Measurements from ENCODE around the gene MAP2K2. TPM values are rescaled to one million over a fixed set of nuclear protein-coding genes. Genes with fewer than 3 reads are reported as not detected.
A peak's percentile ranks its signal among the peaks of the same experiment; 100 is the strongest.
"Not testable (repeated sequence)": the region's sequence is repeated elsewhere in the genome, so short reads cannot be mapped to it uniquely, and the experiment has no call there.

Gene MAP2K2
- total and polyA plus RNA-seq, 3 experiments from 2014 or later, result 122 to 164 (median 161) TPM

DNA sequence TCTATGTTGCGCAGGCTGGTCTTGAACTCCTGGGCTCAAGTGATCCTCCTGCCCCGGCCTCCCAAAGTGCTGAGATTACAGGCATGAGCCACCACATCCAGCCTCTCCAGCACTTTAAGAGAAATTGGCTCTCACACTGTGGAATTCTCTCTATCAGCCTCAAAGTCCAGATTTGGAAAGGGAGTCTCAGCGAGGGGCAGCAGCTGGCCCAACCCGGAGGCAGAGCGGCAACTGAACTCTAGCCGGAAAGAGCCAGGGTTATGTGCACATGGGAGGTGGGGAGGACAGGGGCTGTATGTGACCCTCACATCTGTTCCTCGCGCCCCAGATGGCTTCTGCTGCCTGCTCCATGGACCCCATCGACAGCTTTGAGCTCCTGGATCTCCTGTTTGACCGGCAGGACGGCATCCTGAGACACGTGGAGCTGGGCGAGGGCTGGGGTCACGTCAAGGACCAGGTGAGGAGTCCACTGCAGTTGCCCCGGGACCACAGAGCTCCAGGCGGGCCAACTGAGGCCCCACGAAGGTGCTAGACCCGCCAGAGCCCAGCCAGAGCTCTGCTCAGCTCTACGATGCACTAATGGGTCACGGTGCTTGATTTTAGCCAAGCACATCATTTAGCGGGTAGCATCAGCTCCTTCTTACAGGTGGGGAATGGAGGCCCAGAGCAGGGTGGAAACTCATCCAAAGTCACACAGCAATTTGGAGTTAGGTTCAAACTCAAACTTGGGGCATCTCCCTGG lies 30.8 kb upstream of the MAP2K2 start:
- Mint-ChIP-seq H3K4me1 (peaks cover 5 to 7% (median 5%) of the 10 kb centered on the region in 3 donors), H3K36me3 (peaks cover 0 to 2% (median 0%) of the 10 kb centered on the region in 3 donors), H3K27ac (no peak overlapping the region), H3K9me3 (no peaks in the 10 kb centered on the region), H3K4me3 (no peak overlapping the region), H3K27me3 (peaks cover 2 to 6% of the 10 kb centered on the region in 2 donors)
- Histone ChIP-seq H3K4me1 (ENCODE audit: insufficient read depth, low read length) (no peaks in the 10 kb centered on the region), H3K4me3 (ENCODE audit: low read length) (no peak overlapping the region), H3K27me3 (ENCODE audit: insufficient read depth, low read length, poor library complexity, severe bottlenecking) (no peaks in the 10 kb centered on the region), H3K9me3 (ENCODE audit: low read length) (no peaks in the 10 kb centered on the region), H3K27ac (ENCODE audit: low read depth, low read length) (no peak overlapping the region), H3K36me3 (ENCODE audit: insufficient read depth, low read length) (no peaks in the 10 kb centered on the region)
- ChIA-PET POLR2A (no interaction called here), CTCF (interaction anchor here (2.3 kb wide), 1 partner anchor 14 kb away, joined by 13 read pairs; no protein-coding TSS in a partner anchor)
- DNase-seq, result no peak

DNA sequence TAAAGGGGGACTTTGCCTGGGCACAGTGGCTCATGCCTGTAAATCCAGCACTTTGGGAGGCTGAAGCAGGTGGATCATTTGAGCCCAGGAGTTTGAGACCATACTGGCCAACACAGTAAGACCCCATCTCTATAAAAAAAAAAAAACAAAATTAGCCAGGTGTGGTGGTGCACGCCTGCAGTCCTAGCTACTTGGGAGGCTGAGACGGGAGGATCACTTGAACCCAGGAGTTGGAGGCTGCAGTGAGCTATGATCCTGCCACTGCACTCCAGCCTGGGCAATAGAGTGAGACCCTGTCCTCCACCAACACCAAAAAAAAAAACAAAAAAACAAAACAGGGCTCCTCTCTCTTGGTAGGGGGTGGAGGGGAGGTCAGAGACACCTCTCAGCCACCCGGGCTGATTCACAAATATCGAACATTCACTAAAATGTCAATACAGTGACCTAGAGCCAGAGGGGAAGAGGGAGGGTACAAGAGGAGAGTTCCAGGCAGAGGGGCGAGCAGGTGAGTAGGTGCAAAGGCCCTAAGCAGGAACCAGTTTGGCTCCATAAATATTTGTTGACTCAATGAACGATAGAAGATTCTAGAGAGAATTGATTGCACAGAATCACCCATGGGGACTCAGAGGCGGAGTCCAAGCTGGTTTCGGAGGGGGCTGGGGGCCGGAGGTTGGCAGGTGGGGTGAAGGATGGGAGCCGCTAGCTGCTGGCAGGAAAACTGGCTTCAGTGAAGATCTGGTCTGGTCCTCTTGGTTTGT lies 28.5 kb upstream of the MAP2K2 start:
- H3K27ac Mint-ChIP-seq, result no peak overlapping the region
- ChIA-PET POLR2A (no interaction called here), CTCF (interaction anchor here (2.3 kb wide), 1 partner anchor 12 kb away, joined by 13 read pairs; no protein-coding TSS in a partner anchor)
- Histone ChIP-seq H3K4me3 (ENCODE audit: low read length) (no peak overlapping the region), H3K27me3 (ENCODE audit: insufficient read depth, low read length, poor library complexity, severe bottlenecking) (no peaks in the 10 kb centered on the region), H3K4me1 (ENCODE audit: insufficient read depth, low read length) (no peaks in the 10 kb centered on the region), H3K27ac (ENCODE audit: low read depth, low read length) (no peak overlapping the region), H3K9me3 (ENCODE audit: low read length) (no peaks in the 10 kb centered on the region), H3K36me3 (ENCODE audit: insufficient read depth, low read length) (no peaks in the 10 kb centered on the region)
- peaks cover 2 to 11% of the 10 kb centered on the region in 2 donors for H3K27me3 Mint-ChIP-seq
- no peaks in the 10 kb centered on the region for H3K9me3 Mint-ChIP-seq
- H3K36me3 Mint-ChIP-seq, result peaks cover 0 to 2% (median 0%) of the 10 kb centered on the region in 3 donors
- no peak overlapping the region for H3K4me3 Mint-ChIP-seq
- no peak for DNase-seq
- peaks cover 5 to 7% (median 5%) of the 10 kb centered on the region in 3 donors for H3K4me1 Mint-ChIP-seq

DNA sequence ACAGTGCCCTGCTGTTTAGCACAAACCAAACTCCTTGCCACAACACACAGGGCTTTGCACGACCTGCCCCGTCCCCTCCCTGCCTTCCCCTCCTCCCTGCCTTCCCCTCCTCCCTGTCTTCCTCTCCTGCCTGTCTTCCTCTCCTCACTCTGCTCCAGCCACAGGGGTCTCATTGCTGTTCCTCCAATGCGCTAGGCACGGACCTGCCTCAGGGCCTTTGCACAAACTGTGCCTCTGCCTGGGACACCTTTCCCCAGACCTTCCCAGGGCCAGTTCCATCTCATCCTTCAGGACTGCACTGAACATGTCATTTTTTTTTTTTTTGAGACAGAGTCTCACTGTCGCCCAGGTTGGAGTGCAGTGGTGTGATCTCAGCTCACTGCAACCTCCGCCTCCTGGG lies 27.7 kb upstream of the MAP2K2 start:
- DNase-seq, result no peak
- Histone ChIP-seq H3K36me3 (ENCODE audit: insufficient read depth, low read length) (no peaks in the 10 kb centered on the region), H3K4me1 (ENCODE audit: insufficient read depth, low read length) (no peaks in the 10 kb centered on the region), H3K4me3 (ENCODE audit: low read length) (no peak overlapping the region), H3K27ac (ENCODE audit: low read depth, low read length) (no peak overlapping the region), H3K9me3 (ENCODE audit: low read length) (no peaks in the 10 kb centered on the region), H3K27me3 (ENCODE audit: insufficient read depth, low read length, poor library complexity, severe bottlenecking) (no peaks in the 10 kb centered on the region)
- POLR2A ChIA-PET, result no interaction called here
- CTCF ChIA-PET, result no interaction called here
- no peak overlapping the region for H3K27ac Mint-ChIP-seq
- H3K4me3 Mint-ChIP-seq, result no peak overlapping the region
- no peaks in the 10 kb centered on the region for H3K9me3 Mint-ChIP-seq
- H3K4me1 Mint-ChIP-seq, result peaks cover 5 to 7% (median 5%) of the 10 kb centered on the region in 3 donors
- H3K36me3 Mint-ChIP-seq, result peaks cover 0 to 2% (median 0%) of the 10 kb centered on the region in 3 donors
- peaks cover 3 to 14% of the 10 kb centered on the region in 2 donors for H3K27me3 Mint-ChIP-seq

DNA sequence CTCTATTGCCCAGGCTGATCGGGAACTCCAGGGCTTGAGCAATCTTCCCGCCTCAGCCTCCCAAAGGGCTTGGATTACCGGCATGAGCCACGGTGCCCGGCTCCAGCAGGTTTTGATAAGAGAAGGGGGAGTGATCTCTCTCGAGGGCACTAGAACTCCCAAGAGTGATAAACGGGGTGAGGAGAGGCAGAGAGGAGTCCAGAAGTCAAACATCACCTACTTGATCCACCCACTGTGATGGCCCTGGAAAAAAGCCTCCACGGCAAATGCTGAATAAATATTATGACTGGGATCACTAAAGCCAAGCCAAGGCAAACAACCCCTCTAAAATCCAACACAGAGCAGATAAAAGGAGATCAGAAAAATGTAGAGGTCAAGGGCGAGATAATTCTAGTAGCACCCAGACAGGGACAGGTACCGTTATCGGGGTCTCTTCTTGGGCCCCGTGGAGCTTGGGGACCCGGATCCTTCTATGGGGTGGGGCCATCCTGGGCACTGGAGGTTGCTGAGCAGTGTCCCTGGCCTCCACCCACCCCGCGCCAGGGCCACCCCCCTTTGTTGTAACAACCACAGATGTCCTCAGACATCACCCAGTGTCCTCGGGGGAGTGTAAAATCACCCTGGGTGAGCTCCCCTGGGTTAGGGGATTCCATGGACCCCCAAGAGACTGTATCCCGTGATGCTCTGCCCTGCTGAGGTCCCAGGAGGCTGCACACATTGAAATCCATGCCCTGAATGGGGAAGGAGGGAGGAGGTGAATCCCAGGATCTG lies 25.8 kb upstream of the MAP2K2 start:
- H3K4me3 ChIP-seq (ENCODE audit: low read length), result no peak overlapping the region
- DNase-seq, result no peak
- Mint-ChIP-seq H3K27ac (no peak overlapping the region), H3K36me3 (peaks cover 0 to 2% (median 0%) of the 10 kb centered on the region in 3 donors), H3K4me3 (no peak overlapping the region), H3K9me3 (no peaks in the 10 kb centered on the region), H3K27me3 (peaks cover 9 to 19% of the 10 kb centered on the region in 2 donors), H3K4me1 (peaks cover 5 to 7% (median 5%) of the 10 kb centered on the region in 3 donors)
- H3K27ac ChIP-seq (ENCODE audit: low read depth, low read length), result no peak overlapping the region
- ChIA-PET POLR2A (no interaction called here), CTCF (interaction anchor here (1.3 kb wide), 2 partner anchors 9 to 10 kb away, joined by 3 read pairs; no protein-coding TSS in a partner anchor)
- H3K4me1 ChIP-seq (ENCODE audit: insufficient read depth, low read length), result no peaks in the 10 kb centered on the region
- peaks cover 5% of the 10 kb centered on the region for H3K27me3 ChIP-seq (ENCODE audit: insufficient read depth, low read length, poor library complexity, severe bottlenecking)
- no peaks in the 10 kb centered on the region for H3K9me3 ChIP-seq (ENCODE audit: low read length)
- H3K36me3 ChIP-seq (ENCODE audit: insufficient read depth, low read length), result no peaks in the 10 kb centered on the region

DNA sequence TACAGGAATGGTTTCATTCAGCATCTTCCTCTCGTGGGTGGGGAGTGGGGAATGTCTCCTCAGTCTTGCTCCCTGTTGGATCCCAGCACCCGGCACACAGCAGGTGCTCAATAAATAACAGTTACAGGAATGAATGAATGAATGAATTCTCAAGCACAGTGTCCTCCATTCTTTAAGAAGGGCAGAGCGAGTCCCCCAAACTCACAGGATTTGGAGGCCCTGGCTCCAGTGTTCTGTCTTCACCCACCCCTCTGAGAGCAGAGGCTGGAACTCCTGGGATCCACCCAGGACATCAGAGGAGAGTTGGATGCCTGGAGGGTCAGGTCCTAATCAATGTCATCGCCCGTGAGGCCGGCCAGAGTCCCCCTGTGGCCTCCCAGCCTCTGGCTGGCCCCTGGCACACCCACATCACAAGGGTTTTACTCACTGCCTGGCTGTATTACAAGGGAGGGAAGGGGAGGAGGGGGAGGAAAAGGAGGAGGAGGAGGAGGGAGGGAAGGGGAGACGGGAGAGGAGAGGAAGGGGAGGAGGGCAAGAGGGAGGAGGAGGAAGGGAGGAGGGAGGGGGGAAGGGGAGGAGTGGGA lies 20.8 kb upstream of the MAP2K2 start:
- H3K9me3 ChIP-seq (ENCODE audit: low read length), result no peaks in the 10 kb centered on the region
- peaks cover 5% of the 10 kb centered on the region for H3K27me3 ChIP-seq (ENCODE audit: insufficient read depth, low read length, poor library complexity, severe bottlenecking)
- Mint-ChIP-seq H3K4me1 (peaks cover 6 to 8% (median 7%) of the 10 kb centered on the region in 3 donors), H3K9me3 (no peaks in the 10 kb centered on the region), H3K36me3 (no peaks in the 10 kb centered on the region), H3K4me3 (no peak overlapping the region), H3K27ac (no peak overlapping the region), H3K27me3 (peaks cover 20 to 21% of the 10 kb centered on the region in 2 donors)
- DNase-seq, result no peak
- CTCF ChIA-PET, result no interaction called here
- H3K4me1 ChIP-seq (ENCODE audit: insufficient read depth, low read length), result peaks cover 8% of the 10 kb centered on the region
- H3K27ac ChIP-seq (ENCODE audit: low read depth, low read length), result no peak overlapping the region
- H3K4me3 ChIP-seq (ENCODE audit: low read length), result no peak overlapping the region
- H3K36me3 ChIP-seq (ENCODE audit: insufficient read depth, low read length), result no peaks in the 10 kb centered on the region
- POLR2A ChIA-PET, result no interaction called here

DNA sequence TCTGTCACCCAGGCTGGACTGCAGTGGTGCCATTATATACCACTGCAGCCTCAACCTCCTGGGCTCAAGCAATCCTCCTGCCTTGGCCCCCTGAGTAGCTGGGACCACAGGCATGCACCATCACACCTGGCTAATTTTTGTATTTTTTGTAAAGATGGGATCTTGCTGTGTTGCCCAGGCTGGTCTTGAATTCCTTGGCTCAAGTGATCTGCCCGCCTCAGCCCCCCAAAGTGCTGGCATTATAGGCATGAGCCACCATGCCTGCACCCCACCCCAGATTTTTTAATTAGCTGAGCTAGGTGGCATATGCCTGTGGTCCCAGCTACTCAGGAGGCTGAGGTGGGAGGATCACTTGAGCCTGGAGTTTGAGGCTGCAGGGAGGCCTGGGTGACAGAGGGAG lies 19.0 kb upstream of the MAP2K2 start:
- H3K27ac ChIP-seq (ENCODE audit: low read depth, low read length); H3K9me3 ChIP-seq (ENCODE audit: low read length); POLR2A ChIA-PET; H3K4me3 Mint-ChIP-seq; H3K4me3 ChIP-seq (ENCODE audit: low read length); H3K4me1 ChIP-seq (ENCODE audit: insufficient read depth, low read length); H3K27me3 ChIP-seq (ENCODE audit: insufficient read depth, low read length, poor library complexity, severe bottlenecking); H3K9me3 Mint-ChIP-seq; H3K36me3 ChIP-seq (ENCODE audit: insufficient read depth, low read length); H3K27ac Mint-ChIP-seq; H3K36me3 Mint-ChIP-seq; DNase-seq: not testable (repeated sequence)
- CTCF ChIA-PET, result interaction anchor here (0.6 kb wide), 1 partner anchor 155 kb away, joined by 3 read pairs; no protein-coding TSS in a partner anchor
- Mint-ChIP-seq H3K4me1 (peaks cover 8 to 12% (median 11%) of the 10 kb centered on the region in 3 donors), H3K27me3 (peaks cover 15 to 23% of the 10 kb centered on the region in 2 donors)

DNA sequence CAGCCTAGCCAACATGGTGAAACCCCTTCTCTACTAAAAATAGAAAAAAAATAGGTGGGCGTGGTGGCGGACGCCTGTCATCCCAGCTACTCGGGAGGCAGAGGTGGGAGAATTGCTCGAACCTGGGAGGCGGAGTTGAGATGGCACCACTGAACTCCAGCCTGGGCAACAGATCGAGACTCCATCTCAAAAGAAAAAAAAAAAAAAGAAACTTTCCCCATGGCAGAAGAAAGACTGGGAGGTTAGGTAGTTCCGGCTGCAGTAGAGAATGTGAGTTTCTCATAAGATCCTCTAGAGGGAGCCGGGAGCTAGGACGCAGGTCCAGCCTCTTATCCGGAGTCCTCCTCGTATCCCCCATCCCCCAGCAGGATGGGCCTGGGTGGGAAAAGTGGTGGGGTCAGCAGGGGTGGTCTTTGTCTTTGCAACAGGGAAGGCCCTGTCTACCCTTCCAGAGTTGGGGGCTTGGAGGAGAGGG lies 16.4 kb upstream of the MAP2K2 start:
- no peaks in the 10 kb centered on the region for H3K27me3 ChIP-seq (ENCODE audit: insufficient read depth, low read length, poor library complexity, severe bottlenecking)
- no peaks in the 10 kb centered on the region for H3K36me3 ChIP-seq (ENCODE audit: insufficient read depth, low read length)
- peaks cover 9% of the 10 kb centered on the region for H3K4me1 ChIP-seq (ENCODE audit: insufficient read depth, low read length)
- Mint-ChIP-seq H3K4me3 (peak overlapping the region in 3 of 7 donors; percentile 19 to 34 (median 28)), H3K27ac (peak overlapping the region in 4 of 8 donors; percentile 3 to 62 (median 36)), H3K27me3 (peaks cover 8 to 15% of the 10 kb centered on the region in 2 donors), H3K9me3 (no peaks in the 10 kb centered on the region), H3K4me1 (peaks cover 8 to 12% (median 11%) of the 10 kb centered on the region in 3 donors), H3K36me3 (no peaks in the 10 kb centered on the region)
- ChIA-PET POLR2A (interaction anchor here (0.6 to 1.8 kb wide), 9 partner anchors 36 to 740 kb away, joined by 3 to 8 read pairs (median 3); partner anchors contain the start of genes EEF2 and PIAS4), CTCF (interaction anchor here (0.6 to 5.5 kb wide), 34 partner anchors 9 to 1687 kb away, joined by 3 to 46 read pairs (median 5); partner anchors contain the start of genes CREB3L3, EEF2 and PIAS4)
- H3K9me3 ChIP-seq (ENCODE audit: low read length), result no peaks in the 10 kb centered on the region
- no peak overlapping the region for H3K27ac ChIP-seq (ENCODE audit: low read depth, low read length)
- no peak overlapping the region for H3K4me3 ChIP-seq (ENCODE audit: low read length)
- DNase-seq, result peak in 2 of 5 donors; percentile 9 to 21
